ENCODE results near the gene SEMA6B.

Gene SEMA6B

GRCh38 chr19:4519521-4520277, 39.8 kb downstream of the SEMA6B start:
- Histone ChIP-seq H3K27ac (ENCODE audit: extremely low read depth, low read depth, low read length) (no peak overlapping the region), H3K4me1 (ENCODE audit: control insufficient read depth, insufficient read depth, low read length) (no peaks in the 10 kb centered on the region), H3K36me3 (ENCODE audit: control insufficient read depth in 2 of 2, insufficient read depth in 1 of 2, low read length in 2 of 2) (no peaks in the 10 kb centered on the region), H3K4me3 (ENCODE audit: low read depth, low read length) (no peak overlapping the region), H3K9me3 (ENCODE audit: control insufficient read depth, insufficient read depth, low read depth, low read length) (no peaks in the 10 kb centered on the region)
- ChIA-PET CTCF (no interaction called here), POLR2A (no interaction called here)
- TF ChIP-seq ZNF621 (tag by site-specific recombination; IDR thresholded peaks at IDR 0.05) (no peak), PRDM1 (tag by site-specific recombination; IDR thresholded peaks at IDR 0.05) (0 out of 2 replicates have a peak, but pooled peaks have one; percentile 48), ZNF341 (tag by site-specific recombination; IDR thresholded peaks at IDR 0.05; ENCODE audit: low read depth) (0 out of 2 replicates have a peak, but pooled peaks have one; percentile 14), SP2 (tag by site-specific recombination; IDR thresholded peaks at IDR 0.05) (no peak), ZNF585B (tag by site-specific recombination; IDR thresholded peaks at IDR 0.05) (no peak), ZNF292 (tag by site-specific recombination; IDR thresholded peaks at IDR 0.05; ENCODE audit: borderline replicate concordance, low read depth) (no peak), ZNF518A (tag by site-specific recombination; conservative IDR thresholded peaks at IDR 0.05; ENCODE audit: low read depth) (no peak), ZNF324 (tag by site-specific recombination; IDR thresholded peaks at IDR 0.05) (no peak), MYNN (tag by site-specific recombination; IDR thresholded peaks at IDR 0.05; ENCODE audit: borderline replicate concordance) (no peak), ZNF416 (tag by site-specific recombination; IDR thresholded peaks at IDR 0.05) (no peak), ZBTB8A (tag by site-specific recombination; IDR thresholded peaks at IDR 0.05) (peak; percentile 91), HOXC10 (CRISPR knock-in tag; IDR thresholded peaks at IDR 0.05) (no peak), ZNF16 (tag by site-specific recombination; IDR thresholded peaks at IDR 0.05; ENCODE audit: low read depth) (peak; percentile 84; the same call in 1 of the 2 replicates), ZBTB44 (tag by site-specific recombination; IDR thresholded peaks at IDR 0.05) (no peak), ZNF600 (tag by site-specific recombination; IDR thresholded peaks at IDR 0.05) (peak; percentile 76), ZBTB26 (tag by site-specific recombination; optimal IDR thresholded peaks at IDR 0.05) (no peak), BCL11B (tag by site-specific recombination; IDR thresholded peaks at IDR 0.05; ENCODE audit: low read depth) (no peak), ZNF654 (tag by site-specific recombination; IDR thresholded peaks at IDR 0.05; ENCODE audit: low read depth) (no peak), ZNF19 (tag by site-specific recombination; IDR thresholded peaks at IDR 0.05; ENCODE audit: low read depth) (no peak), SP7 (tag by site-specific recombination; IDR thresholded peaks at IDR 0.05) (no peak), GLI4 (tag by site-specific recombination; IDR thresholded peaks at IDR 0.05) (no peak), ZNF398 (tag by site-specific recombination; IDR thresholded peaks at IDR 0.05) (peak; percentile 34; the same call in 1 of the 2 replicates), ZNF776 (tag by site-specific recombination; IDR thresholded peaks at IDR 0.05; ENCODE audit: borderline replicate concordance) (no peak), GLIS1 (tag by site-specific recombination; IDR thresholded peaks at IDR 0.05) (peak; percentile 63), ZNF362 (tag by site-specific recombination; IDR thresholded peaks at IDR 0.05) (no peak)

All from HEK293 (cell line).